ENCODE results near the gene LYAR. TPM values are rescaled to one million over a fixed set of nuclear protein-coding genes. Genes with fewer than 3 reads are reported as not detected.

LYAR gene
- total and polyA plus RNA-seq, 2 experiments from 2014 or later: 44.0 to 105 TPM

DNA sequence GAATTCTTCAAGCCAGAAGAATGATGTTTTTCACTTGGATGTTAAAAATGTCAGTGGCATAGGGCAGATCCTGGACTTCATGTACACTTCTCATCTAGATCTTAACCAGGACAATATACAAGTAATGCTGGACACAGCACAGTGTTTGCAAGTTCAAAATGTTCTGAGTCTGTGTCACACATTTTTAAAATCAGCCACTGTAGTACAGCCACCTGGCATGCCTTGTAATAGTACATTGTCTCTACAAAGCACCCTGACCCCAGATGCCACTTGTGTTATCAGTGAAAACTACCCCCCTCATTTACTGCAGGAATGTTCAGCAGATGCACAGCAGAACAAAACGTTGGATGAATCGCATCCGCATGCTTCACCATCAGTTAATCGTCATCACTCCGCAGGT lies 12.0 kb upstream of the LYAR start (continued):
- TF ChIP-seq ZNF462 (CRISPR knock-in tag; IDR thresholded peaks at IDR 0.05) (no peak), CTCF (conservative IDR thresholded peaks at IDR 0.05; ENCODE audit: low read depth in 2 of 2) (no peak)

- no peaks in the 10 kb centered on the region for H3K4me1 Mint-ChIP-seq
- no peak overlapping the region for H2AFZ ChIP-seq
- no peak overlapping the region for H3K4me3 ChIP-seq
- no peak overlapping the region for H3K4me3 Mint-ChIP-seq
- no peaks in the 10 kb centered on the region; the same call in 2 of the 3 replicates for H3K9me3 Mint-ChIP-seq
- peaks cover 20% of the 10 kb centered on the region for H3K79me2 ChIP-seq (replicated peaks; ENCODE audit: insufficient read depth)
- DNase-seq (ENCODE audit: low spot score): no peak
- H3F3A ChIP-seq (replicated peaks; ENCODE audit: low read depth): no peaks in the 10 kb centered on the region; the same call in 1 of the 2 replicates
- peaks cover 2% of the 10 kb centered on the region for H3K27me3 Mint-ChIP-seq (ENCODE audit: insufficient read depth, low read depth, poor library complexity)
- H3K4me1 ChIP-seq (ENCODE audit: insufficient read depth): no peaks in the 10 kb centered on the region
- no peaks in the 10 kb centered on the region for H3K27me3 ChIP-seq (ENCODE audit: insufficient read depth)
- no peak overlapping the region for H3K27ac ChIP-seq (ENCODE audit: low read depth)
- H3K36me3 Mint-ChIP-seq (ENCODE audit: low read depth): peaks cover 17% of the 10 kb centered on the region
- no peaks in the 10 kb centered on the region for H3K9me2 ChIP-seq (ENCODE audit: insufficient read depth)
- no peak overlapping the region; the same call in 1 of the 2 replicates for H3K27ac Mint-ChIP-seq
- H3K36me3 ChIP-seq (ENCODE audit: insufficient read depth): no peaks in the 10 kb centered on the region
- no peak for ATAC-seq
- H4K20me1 ChIP-seq (replicated peaks; ENCODE audit: insufficient read depth): peaks cover 13% of the 10 kb centered on the region
- H3K4me2 ChIP-seq: no peak overlapping the region
- TF ChIP-seq, protein P1, sequence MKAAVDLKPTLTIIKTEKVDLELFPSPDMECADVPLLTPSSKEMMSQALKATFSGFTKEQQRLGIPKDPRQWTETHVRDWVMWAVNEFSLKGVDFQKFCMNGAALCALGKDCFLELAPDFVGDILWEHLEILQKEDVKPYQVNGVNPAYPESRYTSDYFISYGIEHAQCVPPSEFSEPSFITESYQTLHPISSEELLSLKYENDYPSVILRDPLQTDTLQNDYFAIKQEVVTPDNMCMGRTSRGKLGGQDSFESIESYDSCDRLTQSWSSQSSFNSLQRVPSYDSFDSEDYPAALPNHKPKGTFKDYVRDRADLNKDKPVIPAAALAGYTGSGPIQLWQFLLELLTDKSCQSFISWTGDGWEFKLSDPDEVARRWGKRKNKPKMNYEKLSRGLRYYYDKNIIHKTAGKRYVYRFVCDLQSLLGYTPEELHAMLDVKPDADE (IDR thresholded peaks at IDR 0.05): no peak
- TF ChIP-seq STAT1 (IDR thresholded peaks at IDR 0.05; ENCODE audit: unreplicated experiment) (no peak), ZNF331 (CRISPR knock-in tag; IDR thresholded peaks at IDR 0.05; ENCODE audit: low read depth) (no peak), ZNF114 (CRISPR knock-in tag; IDR thresholded peaks at IDR 0.05) (no peak), POLR2AphosphoS5 (IDR thresholded peaks at IDR 0.05; ENCODE audit: low read depth) (no peak), JUNB (IDR thresholded peaks at IDR 0.05; ENCODE audit: unreplicated experiment) (no peak)
Observed at GRCh38 chr4:4299006-4299405, 9.1 kb upstream of the LYAR start.

All from GM23338 (cell line).